Stimulated activated CD4-positive, alpha-beta T cell treated with anti-CD3 and anti-CD28 coated beads, Interleukin-2, amount 100 ng/mL, for 24 hours (primary cell): Measurements from ENCODE around the gene SCART1.
"Not testable (repeated sequence)": the region's sequence is repeated elsewhere in the genome, so short reads cannot be mapped to it uniquely, and the experiment has no call there.

Experiments
- DNase-seq, 2 donors: peaks; one replicate each; pipeline ENCODE4 v3.0.0-alpha.2; 2020

SCART1 gene

GRCh38 chr10:133453516-133454203 lies at the start of gene SCART1:
TSS of gene SCART1 (plus strand) at chr10:133453945. CDS start at chr10:133453998, 53 bp downstream.
- DNase-seq: peak in 1 of 2 donors; percentile 17

GRCh38 chr10:133405272-133405671 lies 48.5 kb upstream of the SCART1 start:
- DNase-seq: no peak

- no peak for DNase-seq
Observed at GRCh38 chr10:133405844-133406527, 47.8 kb upstream of the SCART1 start.

- DNase-seq: no peak
Observed at GRCh38 chr10:133411523-133412380, 42.0 kb upstream of the SCART1 start.

- DNase-seq: no peak
Observed at GRCh38 chr10:133412381-133412711, 41.4 kb upstream of the SCART1 start.

- DNase-seq: not testable (repeated sequence)
Observed at GRCh38 chr10:133414401-133414800, 39.3 kb upstream of the SCART1 start.

GRCh38 chr10:133415752-133416151 lies 38.0 kb upstream of the SCART1 start:
- no peak for DNase-seq

- no peak for DNase-seq
Observed at GRCh38 chr10:133418289-133418993, 35.3 kb upstream of the SCART1 start.

GRCh38 chr10:133419211-133419950 lies 34.4 kb upstream of the SCART1 start:
- no peak for DNase-seq

GRCh38 chr10:133420028-133420427 lies 33.7 kb upstream of the SCART1 start:
- no peak for DNase-seq

GRCh38 chr10:133420579-133420978 lies 33.2 kb upstream of the SCART1 start:
- DNase-seq: no peak

GRCh38 chr10:133421336-133422222 lies 32.2 kb upstream of the SCART1 start:
- DNase-seq: no peak

- no peak for DNase-seq
Observed at GRCh38 chr10:133422223-133422806, 31.4 kb upstream of the SCART1 start.

GRCh38 chr10:133422807-133423771 lies 30.7 kb upstream of the SCART1 start:
- no peak for DNase-seq

GRCh38 chr10:133424102-133424501 lies 29.6 kb upstream of the SCART1 start:
- DNase-seq: not testable (repeated sequence)

GRCh38 chr10:133424601-133425000 lies 29.1 kb upstream of the SCART1 start, which contains the start of gene SPRN:
TSS of gene SPRN (minus strand) at chr10:133424625. CDS start at chr10:133423681, 944 bp downstream.
- DNase-seq: not testable (repeated sequence)

- not testable (repeated sequence) for DNase-seq
Observed at GRCh38 chr10:133429571-133429970, 24.2 kb upstream of the SCART1 start.

- not testable (repeated sequence) for DNase-seq
Observed at GRCh38 chr10:133431888-133432613, 21.7 kb upstream of the SCART1 start.

- DNase-seq: not testable (repeated sequence)
Observed at GRCh38 chr10:133432789-133433188, 21.0 kb upstream of the SCART1 start.
